GM12878 (cell line): ENCODE results near the gene SI. TPM values are rescaled to one million over a fixed set of nuclear protein-coding genes. Genes with fewer than 3 reads are reported as not detected.

Source experiments
- ATAC-seq: fragments of 200-7000 bp; cut with Tn5 transposase; 3 replicates; pipeline ENCODE4 v1.9.1; 2020; ENCODE audit warnings: mild to moderate bottlenecking, moderate library complexity
- BruUV-seq: library from RNA; stranded (reverse); fragments of 400-500 nt; replicated peaks from 2 replicates; lab custom pipeline; 2021; lab: Mats Ljungman, UMichigan
- CTCF ChIA-PET: fragments of 300-600 bp; sonication (Branson Sonifier 250); formaldehyde crosslinking; extraction: SDS; loops from one replicate; lab custom pipeline; 2021; ENCODE audit warnings: inconsistent platforms; lab: Yijun Ruan, JAX
- POLR2A ChIA-PET: fragments of 350-600 bp; formaldehyde crosslinking; extraction: SDS; loops from one replicate; lab custom pipeline; 2021; ENCODE audit warnings: inconsistent platforms; lab: Charles Lee
- RAD21 ChIA-PET: fragments of 300-600 bp; sonication (Branson Sonifier 250); formaldehyde crosslinking; loops from one replicate; lab custom pipeline; 2023; ENCODE audit warnings: antibody characterized with exemption; ENCODE audit not compliant: unreplicated experiment; lab: Charles Lee
- SMC1A ChIA-PET: fragments of 300-600 bp; sonication (Branson Sonifier 250); formaldehyde crosslinking; loops from one replicate; lab custom pipeline; 2023; ENCODE audit not compliant: unreplicated experiment, uncharacterized antibody; lab: Charles Lee
- DNase-seq: peaks from one replicate; pipeline ENCODE4 v3.0.0-alpha.2; 2011; ENCODE audit warnings: low read depth, low spot score
- FAIRE-seq: peaks from 3 replicates; lab custom pipeline; 2011; peaks lifted over from hg19 to GRCh38; lab: Jason Lieb, UNC
- H2AFZ ChIP-seq: 2 replicates; pipeline ENCODE4 v1.6.0; 2011; ENCODE audit warnings: low read depth, low read length, control low read depth; ENCODE audit not compliant: control insufficient read depth
- H3K27ac ChIP-seq: 2 replicates; pipeline ENCODE4 v1.5.1; 2011; ENCODE audit warnings: control low read depth; ENCODE audit not compliant: control insufficient read depth, insufficient read depth
- H3K27me3 ChIP-seq, 2 experiments: replicated peaks in 1 of 2; 2 replicates each; pipeline versions ENCODE4 v1.6.0 to v1.6.1; 2011; ENCODE audit warnings: low read length in 1 of 2; ENCODE audit not compliant: control insufficient read depth in 2 of 2, insufficient read depth in 2 of 2
- H3K36me3 ChIP-seq, 2 experiments: 2 replicates each; pipeline ENCODE4 v1.5.1; 2011; ENCODE audit warnings: low read length in 1 of 2; ENCODE audit not compliant: control insufficient read depth in 2 of 2, insufficient read depth in 2 of 2
- H3K4me1 ChIP-seq: 2 replicates; pipeline ENCODE4 v1.6.1; 2011; ENCODE audit warnings: mild to moderate bottlenecking, low read length, moderate library complexity, mixed read lengths; ENCODE audit not compliant: control insufficient read depth, insufficient read depth
- H3K4me2 ChIP-seq: 2 replicates; pipeline ENCODE4 v1.6.0; 2011; ENCODE audit warnings: control low read depth; ENCODE audit not compliant: control insufficient read depth, insufficient read depth
- H3K4me3 ChIP-seq: fragments of 200-600 bp; sonication (generic); 2 replicates; pipeline ENCODE4 v1.5.1; 2016
- H3K79me2 ChIP-seq: 2 replicates; pipeline ENCODE4 v1.6.0; 2011; ENCODE audit warnings: low read length; ENCODE audit not compliant: control insufficient read depth, insufficient read depth
- H3K9ac ChIP-seq: 2 replicates; pipeline ENCODE4 v1.8.0; 2011; ENCODE audit warnings: low read length, control low read depth, mixed read lengths; ENCODE audit not compliant: control insufficient read depth, insufficient read depth
- H3K9me3 ChIP-seq: replicated peaks from 3 replicates; pipeline ENCODE4 v1.5.1; 2011; ENCODE audit warnings: mild to moderate bottlenecking, low read length; ENCODE audit not compliant: control insufficient read depth, insufficient read depth
- H4K20me1 ChIP-seq: 2 replicates; pipeline ENCODE4 v1.6.0; 2011; ENCODE audit not compliant: control insufficient read depth, insufficient read depth
- ATF2 ChIP-seq: IDR thresholded peaks from 2 replicates; pipeline ENCODE4 v1.6.1; 2012; ENCODE audit warnings: low read length, inconsistent platforms
- CREB1 ChIP-seq: IDR thresholded peaks from 2 replicates; pipeline ENCODE4 v1.6.1; 2012; ENCODE audit warnings: low read depth, mild to moderate bottlenecking, inconsistent platforms
- E4F1 ChIP-seq: fragments of 450-650 bp; IDR thresholded peaks from 2 replicates; pipeline ENCODE4 v1.6.1; 2018; ENCODE audit warnings: borderline replicate concordance, mild to moderate bottlenecking; ENCODE audit not compliant: partially characterized antibody
- MTA3 ChIP-seq: IDR thresholded peaks from 2 replicates; pipeline ENCODE4 v1.6.1; 2012; ENCODE audit warnings: low read length, inconsistent platforms, borderline replicate concordance
- WGBS: methylation state at CpG from one replicate; pipeline ENCODE4 v1.1.6; 2016; ENCODE audit warnings: low lambda C conversion rate; ENCODE audit not compliant: insufficient replicate concordance, insufficient coverage; ENCODE audit errors: missing lambda C conversion rate; 5-methylcytosine and 5-hydroxymethylcytosine counted together
- in situ Hi-C: fragments of 300-500 bp; cut with MboI; formaldehyde crosslinking; loops from 9 replicates; pipeline ENCODE4 v1.14.3; 2018; ENCODE audit warnings: mixed read lengths
- intact Hi-C: fragments of 100-400 bp; cut with micrococcal nuclease; formaldehyde crosslinking; loops from one replicate; pipeline ENCODE4 v1.14.2; 2022; ENCODE audit not compliant: unreplicated experiment
- polyA plus RNA-seq, 11 experiments: library from polyadenylated mRNA; depleted of rRNA in 4 of 11; unstranded in 6 of 11; stranded (reverse) in 5 of 11; fragments of >200 nt; fragmentation: Nextera tagmentation in 4 of 11; fragmentation: Illumina TruSeq in 1 of 11; extraction: Ambion mirVana in 4 of 11; extraction: Trizol in 1 of 11; gene quantifications; 1 replicate in 1 of 11; 2 replicates in 10 of 11; pipeline versions ENCODE4 v1.2.1 to v1.2.3, GENCODE V29; 2011 to 2016; ENCODE audit warnings: inconsistent platforms in 2 of 11, missing spikeins in 2 of 11, low read depth in 1 of 11
- total RNA-seq, 4 experiments: library from RNA; depleted of rRNA in 3 of 4; stranded (reverse); fragments of >200 nt in 3 of 4; fragmentation: Illumina TruSeq in 1 of 4; extraction: Trizol in 1 of 4; gene quantifications; 2 replicates each; pipeline versions ENCODE4 v1.2.1 to v1.2.3, GENCODE V29; 2013 to 2021

The SI gene
- total and polyA plus RNA-seq, 10 of the 15 experiments (the other 5 are each of a cell fraction or from before 2014, with no cell fraction given): 0.01 TPM; not detected in 9

DNA sequence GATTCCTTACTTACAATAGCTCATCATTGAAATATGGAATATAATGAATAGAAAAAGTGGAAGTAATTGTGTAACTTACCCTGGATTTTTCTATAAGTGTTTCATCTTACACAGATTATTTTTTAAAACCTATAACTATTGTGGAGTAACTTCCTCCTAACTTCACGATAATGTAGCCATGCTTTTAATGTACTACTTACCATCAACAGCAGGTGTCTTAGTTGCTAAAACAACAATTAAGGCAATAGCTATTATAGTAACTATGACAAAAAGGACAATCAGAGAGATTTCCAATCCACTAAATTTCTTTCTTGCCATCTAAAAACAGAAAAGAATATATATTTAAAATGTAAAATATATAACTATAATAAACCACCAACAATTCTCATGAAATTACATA is 2.6 kb downstream of the SI start (continued):
- no peak for TF ChIP-seq MTA3

GRCh38 chr3:165070682-165071081 is 7.6 kb downstream of the SI start:
- TF ChIP-seq CREB1 (no peak), E4F1 (no peak), ATF2 (no peak)
- FAIRE-seq (no peak), DNase-seq (no peak), ATAC-seq (no peak)
- intact Hi-C loops: no loop called here
- no TSS peak for BruUV-seq
- Histone ChIP-seq H3K9me3 (no peaks in the 10 kb centered on the region), H3K4me1 (no peaks in the 10 kb centered on the region), H4K20me1 (no peaks in the 10 kb centered on the region), H3K4me3 (no peak overlapping the region), H3K27ac (no peak overlapping the region), H3K4me2 (no peak overlapping the region), H3K36me3 (no peaks in the 10 kb centered on the region), H2AFZ (no peak overlapping the region), H3K9ac (no peak overlapping the region), H3K27me3 (no peaks in the 10 kb centered on the region), H3K79me2 (no peaks in the 10 kb centered on the region)
- in situ Hi-C loops: no loop called here
- RAD21 ChIA-PET: no interaction called here
- POLR2A ChIA-PET: no interaction called here
- CTCF ChIA-PET: interaction anchor here (0.8 kb wide), 2 partner anchors 39 to 114 kb away, joined by 3 read pairs; no protein-coding TSS in a partner anchor
- 40% methylated on average over 6 of the region's 6 CpGs for WGBS
- SMC1A ChIA-PET: interaction anchor here (2.2 kb wide), 1 partner anchor 11 kb away, joined by 5 read pairs; no protein-coding TSS in a partner anchor
